Measurements from ENCODE around the gene L3MBTL2. TPM values are rescaled to one million over a fixed set of nuclear protein-coding genes. Genes with fewer than 3 reads are reported as not detected.

The L3MBTL2 gene
- total RNA-seq, 1 donor from 2014 or later = 11.8 TPM

DNA sequence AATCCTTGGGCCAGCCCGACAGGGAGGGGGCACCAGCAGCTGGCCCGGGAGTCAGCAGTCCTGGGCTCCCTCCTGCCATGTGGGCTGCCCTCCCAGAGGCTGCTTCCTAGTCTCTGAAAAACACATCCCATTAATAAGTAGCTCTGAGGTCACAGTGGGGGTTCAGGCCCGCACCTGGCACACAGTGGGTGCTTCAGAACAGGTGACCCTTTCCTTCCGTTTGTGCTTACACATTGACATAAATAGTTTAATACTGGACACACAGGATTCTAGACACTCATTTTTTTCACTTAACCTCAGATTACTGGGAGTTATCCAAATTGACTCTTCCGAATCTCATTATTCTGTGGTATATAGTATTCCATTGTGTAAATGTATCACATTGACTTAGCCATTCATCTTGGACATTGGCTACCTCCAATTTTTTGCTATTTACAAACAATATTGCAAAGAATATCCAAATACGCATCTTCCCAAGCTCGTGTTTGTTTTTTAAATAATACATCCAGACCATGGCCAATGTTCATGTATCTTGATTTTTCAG lies 36.1 kb downstream of the L3MBTL2 start:
- DNase-seq (ENCODE audit: extremely low spot score in 2 of 2) = no peak
- H3K9me3 ChIP-seq = no peaks in the 10 kb centered on the region
- TF ChIP-seq, protein P1, sequence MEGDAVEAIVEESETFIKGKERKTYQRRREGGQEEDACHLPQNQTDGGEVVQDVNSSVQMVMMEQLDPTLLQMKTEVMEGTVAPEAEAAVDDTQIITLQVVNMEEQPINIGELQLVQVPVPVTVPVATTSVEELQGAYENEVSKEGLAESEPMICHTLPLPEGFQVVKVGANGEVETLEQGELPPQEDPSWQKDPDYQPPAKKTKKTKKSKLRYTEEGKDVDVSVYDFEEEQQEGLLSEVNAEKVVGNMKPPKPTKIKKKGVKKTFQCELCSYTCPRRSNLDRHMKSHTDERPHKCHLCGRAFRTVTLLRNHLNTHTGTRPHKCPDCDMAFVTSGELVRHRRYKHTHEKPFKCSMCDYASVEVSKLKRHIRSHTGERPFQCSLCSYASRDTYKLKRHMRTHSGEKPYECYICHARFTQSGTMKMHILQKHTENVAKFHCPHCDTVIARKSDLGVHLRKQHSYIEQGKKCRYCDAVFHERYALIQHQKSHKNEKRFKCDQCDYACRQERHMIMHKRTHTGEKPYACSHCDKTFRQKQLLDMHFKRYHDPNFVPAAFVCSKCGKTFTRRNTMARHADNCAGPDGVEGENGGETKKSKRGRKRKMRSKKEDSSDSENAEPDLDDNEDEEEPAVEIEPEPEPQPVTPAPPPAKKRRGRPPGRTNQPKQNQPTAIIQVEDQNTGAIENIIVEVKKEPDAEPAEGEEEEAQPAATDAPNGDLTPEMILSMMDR (IDR thresholded peaks at IDR 0.05) = no peak
- TF ChIP-seq POLR2AphosphoS5 (IDR thresholded peaks at IDR 0.05; ENCODE audit: insufficient read depth in 1 of 2, low read depth in 1 of 2) = no peak
- no peak for TF ChIP-seq POLR2A (IDR thresholded peaks at IDR 0.05)
- intact Hi-C loops (cut with DNase I) = no loop called here
- H3K4me3 ChIP-seq = no peak overlapping the region
- H3K27ac ChIP-seq = no peak overlapping the region
- H3K36me3 ChIP-seq = peaks cover 0 to 3% of the 10 kb centered on the region in 2 donors
- peaks cover 23% of the 10 kb centered on the region for H3K4me1 ChIP-seq
- H3K27me3 ChIP-seq = no peaks in the 10 kb centered on the region

DNA sequence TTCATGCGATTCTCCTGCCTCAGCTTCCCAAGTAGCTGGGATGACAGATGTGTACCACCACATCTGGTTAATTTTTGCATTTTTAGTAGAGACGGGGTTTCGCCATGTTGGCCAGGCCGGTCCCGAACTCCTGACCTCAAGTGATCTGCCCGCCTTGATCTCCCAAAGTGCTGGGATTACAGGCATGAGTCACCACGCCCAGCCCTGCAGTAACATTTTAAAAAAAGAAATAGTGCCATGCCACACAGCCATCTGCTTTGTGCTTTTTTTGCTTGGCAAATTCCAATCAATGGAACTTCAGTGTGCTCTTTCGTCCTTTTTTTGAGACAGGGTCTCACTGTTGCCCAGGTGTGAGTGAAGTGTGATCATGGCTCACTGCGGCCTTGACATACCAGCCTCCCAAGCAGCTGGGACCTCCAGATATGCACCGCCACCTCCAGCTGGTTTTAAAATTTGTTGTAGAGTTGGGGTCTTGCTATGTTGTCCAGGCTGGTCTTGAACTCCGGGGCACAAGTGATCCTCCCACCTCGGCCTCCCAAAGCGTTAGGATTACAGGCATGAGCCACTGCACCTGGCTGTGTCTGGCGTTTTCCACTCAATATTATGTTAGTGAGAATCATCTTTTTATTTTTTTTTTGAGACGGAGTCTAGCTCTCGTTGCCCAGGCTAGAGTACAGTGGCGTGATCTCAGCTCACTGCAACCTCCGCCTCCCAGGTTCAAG lies 37.4 kb downstream of the L3MBTL2 start:
- Histone ChIP-seq H3K36me3 (peaks cover 0 to 11% of the 10 kb centered on the region in 2 donors), H3K4me3 (no peak overlapping the region), H3K27me3 (no peaks in the 10 kb centered on the region), H3K9me3 (no peaks in the 10 kb centered on the region), H3K4me1 (peaks cover 10% of the 10 kb centered on the region), H3K27ac (no peak overlapping the region)
- DNase-seq (ENCODE audit: extremely low spot score in 2 of 2) = no peak
- TF ChIP-seq, protein P1 (IDR thresholded peaks at IDR 0.05) = no peak
- TF ChIP-seq POLR2A (IDR thresholded peaks at IDR 0.05) = no peak
- no peak for TF ChIP-seq POLR2AphosphoS5 (IDR thresholded peaks at IDR 0.05; ENCODE audit: insufficient read depth in 1 of 2, low read depth in 1 of 2)
- intact Hi-C loops (cut with DNase I) = no loop called here

DNA sequence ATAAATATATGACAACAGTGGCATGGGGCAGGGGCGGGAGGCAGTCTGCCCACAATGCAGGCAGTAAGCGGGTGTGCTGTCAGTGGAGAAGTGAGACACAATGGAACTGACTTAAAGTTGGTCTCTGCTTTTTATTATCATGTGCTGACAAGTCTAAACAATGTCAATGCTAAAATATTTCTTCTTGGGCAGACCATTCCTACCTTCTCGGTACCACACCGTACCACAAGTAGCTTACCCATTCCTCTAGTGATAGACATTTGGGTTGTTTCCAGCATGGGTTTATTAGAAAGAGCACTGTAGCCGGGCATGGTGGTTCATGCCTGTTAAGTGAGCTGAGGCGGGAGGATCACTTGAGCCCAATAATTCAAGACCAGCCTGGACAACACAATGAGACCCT lies 38.2 kb downstream of the L3MBTL2 start:
- no peak for DNase-seq (ENCODE audit: extremely low spot score in 2 of 2)

DNA sequence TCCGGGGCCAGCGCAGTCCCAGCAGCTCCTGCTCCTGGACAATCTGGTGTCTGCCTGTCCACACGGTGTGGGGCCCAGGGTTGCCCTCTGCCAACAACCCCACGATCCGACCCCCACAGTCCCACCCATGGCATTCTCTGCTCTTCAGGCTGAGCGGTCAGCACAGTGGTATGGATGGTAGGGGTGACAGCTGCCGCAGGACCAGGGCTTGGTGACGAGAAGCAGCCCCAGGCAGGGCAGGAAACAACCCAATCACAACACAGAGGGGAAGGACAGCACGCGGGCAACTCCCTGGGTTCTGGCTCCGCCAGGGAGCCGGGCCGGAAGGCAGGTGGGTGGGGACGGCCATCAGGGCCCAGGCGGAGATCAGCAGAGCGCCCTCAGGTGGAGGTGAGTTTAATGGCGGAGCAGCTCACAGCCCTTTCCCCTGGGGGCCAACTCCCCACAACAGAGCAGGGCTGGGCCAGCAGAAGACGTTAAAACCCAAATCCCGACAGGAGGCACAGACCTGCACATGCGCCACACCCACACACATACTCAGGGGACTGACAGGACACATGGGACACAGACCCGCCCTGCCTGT lies 40.9 kb downstream of the L3MBTL2 start:
- Histone ChIP-seq H3K9me3 (no peaks in the 10 kb centered on the region), H3K27ac (no peak overlapping the region), H3K27me3 (no peaks in the 10 kb centered on the region), H3K36me3 (peaks cover 0 to 45% of the 10 kb centered on the region in 2 donors), H3K4me3 (no peak overlapping the region), H3K4me1 (no peaks in the 10 kb centered on the region)
- DNase-seq (ENCODE audit: extremely low spot score in 2 of 2) = no peak
- no peak for TF ChIP-seq POLR2A (IDR thresholded peaks at IDR 0.05)
- TF ChIP-seq, protein P1 (IDR thresholded peaks at IDR 0.05) = no peak
- no peak for TF ChIP-seq POLR2AphosphoS5 (IDR thresholded peaks at IDR 0.05; ENCODE audit: insufficient read depth in 1 of 2, low read depth in 1 of 2)
- intact Hi-C loops (cut with DNase I) = no loop called here

More for the DNA sequence above, 38.2 kb downstream of the L3MBTL2 start:
- peaks cover 5% of the 10 kb centered on the region for H3K4me1 ChIP-seq
- intact Hi-C loops (cut with DNase I) = no loop called here
- H3K9me3 ChIP-seq = no peaks in the 10 kb centered on the region
- H3K27me3 ChIP-seq = no peaks in the 10 kb centered on the region
- peaks cover 0 to 19% of the 10 kb centered on the region in 2 donors for H3K36me3 ChIP-seq
- no peak overlapping the region for H3K27ac ChIP-seq
- TF ChIP-seq, protein P1 (IDR thresholded peaks at IDR 0.05) = no peak
- TF ChIP-seq POLR2AphosphoS5 (IDR thresholded peaks at IDR 0.05; ENCODE audit: insufficient read depth in 1 of 2, low read depth in 1 of 2) = no peak
- no peak overlapping the region for H3K4me3 ChIP-seq

DNA sequence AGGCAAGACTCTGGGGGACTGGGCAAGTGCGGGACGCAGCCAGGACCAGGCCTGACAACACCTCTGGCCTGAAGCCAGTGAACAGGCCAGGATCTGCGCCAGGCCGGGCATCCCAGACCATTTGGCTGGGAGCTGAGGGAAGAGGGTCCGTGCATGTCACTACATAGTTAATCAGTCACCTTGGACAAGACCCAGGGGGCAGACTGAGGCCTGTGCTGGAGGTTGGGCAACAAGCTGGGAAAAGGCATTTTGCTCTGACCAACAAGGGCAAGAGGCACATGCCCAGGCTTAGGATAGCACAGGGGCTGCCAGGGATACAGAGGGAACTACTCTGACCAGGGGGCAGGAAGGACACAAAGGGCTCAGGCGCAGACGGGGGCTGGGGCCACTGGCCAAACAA lies 42.6 kb downstream of the L3MBTL2 start:
- no peak overlapping the region for H3K27ac ChIP-seq
- no peaks in the 10 kb centered on the region for H3K27me3 ChIP-seq
- peaks cover 0 to 61% of the 10 kb centered on the region in 2 donors for H3K36me3 ChIP-seq
- no peak overlapping the region for H3K4me3 ChIP-seq
- no peaks in the 10 kb centered on the region for H3K4me1 ChIP-seq
- intact Hi-C loops (cut with DNase I) = no loop called here
- DNase-seq (ENCODE audit: extremely low spot score in 2 of 2) = no peak
- no peaks in the 10 kb centered on the region for H3K9me3 ChIP-seq
- TF ChIP-seq, protein P1 (IDR thresholded peaks at IDR 0.05) = no peak
- TF ChIP-seq POLR2A (IDR thresholded peaks at IDR 0.05) (no peak), POLR2AphosphoS5 (IDR thresholded peaks at IDR 0.05; ENCODE audit: insufficient read depth in 1 of 2, low read depth in 1 of 2) (no peak)

Data from vagina (tissue), 2 donors.